SK-N-SH (cell line): ENCODE data around the gene CHST9.

ENCODE experiments used
- FOXM1 ChIP-seq: IDR thresholded peaks from 2 replicates; pipeline ENCODE4 v1.4.0; 2012; ENCODE audit warnings: low read depth, mild to moderate bottlenecking
- RCOR1 ChIP-seq: fragments of 150-350 bp; IDR thresholded peaks from 2 replicates; pipeline ENCODE4 v1.6.1; 2017; ENCODE audit warnings: antibody characterized with exemption, low read length
- SMC3 ChIP-seq: IDR thresholded peaks from 2 replicates; pipeline ENCODE4 v1.6.1; 2012; ENCODE audit warnings: low read depth, low read length, improper control_type of control experiment
- USF2 ChIP-seq: fragments of 150-350 bp; IDR thresholded peaks from 2 replicates; pipeline ENCODE4 v1.6.1; 2017; ENCODE audit warnings: antibody characterized with exemption, low read length, low read depth, borderline replicate concordance
- TF ChIP-seq, protein P1 (sequence below): fragments of 200-600 bp; sonication (generic); IDR thresholded peaks from 2 replicates; pipeline ENCODE4 v1.6.1; 2017; ENCODE audit warnings: antibody characterized with exemption, mild to moderate bottlenecking, moderate library complexity
- TF ChIP-seq, protein P2 (sequence below): IDR thresholded peaks from 2 replicates; pipeline ENCODE4 v1.4.0; 2012; ENCODE audit warnings: low read depth
- TF ChIP-seq, protein P3 (sequence below): IDR thresholded peaks from 2 replicates; pipeline ENCODE4 v1.4.0; 2012; ENCODE audit warnings: low read depth, borderline replicate concordance

DNA sequence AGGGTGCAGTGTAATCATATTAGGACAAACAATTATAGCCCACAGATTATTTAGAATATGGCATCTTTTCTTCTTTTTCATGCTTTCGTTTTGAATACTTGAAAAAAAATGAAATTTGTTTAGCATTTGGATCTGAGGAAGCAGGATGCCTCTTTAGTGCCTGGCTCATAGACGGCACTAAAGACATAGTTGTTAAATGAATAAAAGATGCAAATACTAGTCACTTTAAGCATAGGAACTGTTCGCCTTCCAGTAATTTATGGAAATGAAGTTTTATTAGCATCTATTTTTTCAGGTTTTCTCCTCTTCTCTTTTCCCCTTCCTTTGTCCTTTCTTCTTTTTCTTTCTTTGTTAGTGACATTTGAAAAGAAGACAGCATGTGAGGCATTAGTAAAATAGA, 80.4 kb downstream of the CHST9 start:
- TF ChIP-seq, protein P1, sequence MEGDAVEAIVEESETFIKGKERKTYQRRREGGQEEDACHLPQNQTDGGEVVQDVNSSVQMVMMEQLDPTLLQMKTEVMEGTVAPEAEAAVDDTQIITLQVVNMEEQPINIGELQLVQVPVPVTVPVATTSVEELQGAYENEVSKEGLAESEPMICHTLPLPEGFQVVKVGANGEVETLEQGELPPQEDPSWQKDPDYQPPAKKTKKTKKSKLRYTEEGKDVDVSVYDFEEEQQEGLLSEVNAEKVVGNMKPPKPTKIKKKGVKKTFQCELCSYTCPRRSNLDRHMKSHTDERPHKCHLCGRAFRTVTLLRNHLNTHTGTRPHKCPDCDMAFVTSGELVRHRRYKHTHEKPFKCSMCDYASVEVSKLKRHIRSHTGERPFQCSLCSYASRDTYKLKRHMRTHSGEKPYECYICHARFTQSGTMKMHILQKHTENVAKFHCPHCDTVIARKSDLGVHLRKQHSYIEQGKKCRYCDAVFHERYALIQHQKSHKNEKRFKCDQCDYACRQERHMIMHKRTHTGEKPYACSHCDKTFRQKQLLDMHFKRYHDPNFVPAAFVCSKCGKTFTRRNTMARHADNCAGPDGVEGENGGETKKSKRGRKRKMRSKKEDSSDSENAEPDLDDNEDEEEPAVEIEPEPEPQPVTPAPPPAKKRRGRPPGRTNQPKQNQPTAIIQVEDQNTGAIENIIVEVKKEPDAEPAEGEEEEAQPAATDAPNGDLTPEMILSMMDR, result no peak
- TF ChIP-seq SMC3, result no peak
- TF ChIP-seq FOXM1, result no peak
- TF ChIP-seq, protein P2, sequence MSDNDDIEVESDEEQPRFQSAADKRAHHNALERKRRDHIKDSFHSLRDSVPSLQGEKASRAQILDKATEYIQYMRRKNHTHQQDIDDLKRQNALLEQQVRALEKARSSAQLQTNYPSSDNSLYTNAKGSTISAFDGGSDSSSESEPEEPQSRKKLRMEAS, result no peak
- no peak for TF ChIP-seq USF2
- TF ChIP-seq RCOR1, result no peak
- TF ChIP-seq, protein P3, sequence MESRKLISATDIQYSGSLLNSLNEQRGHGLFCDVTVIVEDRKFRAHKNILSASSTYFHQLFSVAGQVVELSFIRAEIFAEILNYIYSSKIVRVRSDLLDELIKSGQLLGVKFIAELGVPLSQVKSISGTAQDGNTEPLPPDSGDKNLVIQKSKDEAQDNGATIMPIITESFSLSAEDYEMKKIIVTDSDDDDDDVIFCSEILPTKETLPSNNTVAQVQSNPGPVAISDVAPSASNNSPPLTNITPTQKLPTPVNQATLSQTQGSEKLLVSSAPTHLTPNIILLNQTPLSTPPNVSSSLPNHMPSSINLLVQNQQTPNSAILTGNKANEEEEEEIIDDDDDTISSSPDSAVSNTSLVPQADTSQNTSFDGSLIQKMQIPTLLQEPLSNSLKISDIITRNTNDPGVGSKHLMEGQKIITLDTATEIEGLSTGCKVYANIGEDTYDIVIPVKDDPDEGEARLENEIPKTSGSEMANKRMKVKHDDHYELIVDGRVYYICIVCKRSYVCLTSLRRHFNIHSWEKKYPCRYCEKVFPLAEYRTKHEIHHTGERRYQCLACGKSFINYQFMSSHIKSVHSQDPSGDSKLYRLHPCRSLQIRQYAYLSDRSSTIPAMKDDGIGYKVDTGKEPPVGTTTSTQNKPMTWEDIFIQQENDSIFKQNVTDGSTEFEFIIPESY, result no peak
